ENCODE results near the gene ALKBH5.

- TF ChIP-seq CTCF (IDR thresholded peaks at IDR 0.05) (no peak), EP300 (IDR thresholded peaks at IDR 0.05) (no peak)
These were observed 64.0 kb downstream of the ALKBH5 start for GRCh38 chr17:18247613-18248001.

Measured in tibial nerve (tissue), 4 donors.